HepG2 (cell line): ENCODE data around the gene SPATA32. TPM values are rescaled to one million over a fixed set of nuclear protein-coding genes. Genes with fewer than 3 reads are reported as not detected.

Source experiments
- ATAC-seq: fragments of 200-7000 bp; cut with Tn5 transposase; 3 replicates; pipeline ENCODE4 v1.9.1; 2020; ENCODE audit warnings: mild to moderate bottlenecking, moderate library complexity
- Bru-seq: library from RNA; stranded (reverse); fragments of 400-500 nt; gene quantifications from one replicate; lab custom pipeline; 2021; lab: Mats Ljungman, UMichigan
- BruChase-seq, 2 experiments: library from RNA; stranded (reverse); fragments of 400-500 nt; gene quantifications; one replicate each; lab custom pipeline; 2021; lab: Mats Ljungman, UMichigan
- BruUV-seq: library from RNA; stranded (reverse); fragments of 400-500 nt; replicated peaks from 2 replicates; lab custom pipeline; 2021; lab: Mats Ljungman, UMichigan
- CTCF ChIA-PET: fragments of 300-600 bp; formaldehyde crosslinking; extraction: SDS; loops from one replicate; lab custom pipeline; 2021; ENCODE audit warnings: low total read pairs, inconsistent platforms, low intra/inter-chr PET ratio; lab: Yijun Ruan, JAX
- POLR2A ChIA-PET: fragments of 350-600 bp; sonication (Branson Sonifier 250); formaldehyde crosslinking; loops from one replicate; lab custom pipeline; 2020; ENCODE audit warnings: antibody characterized with exemption, inconsistent platforms; lab: Yijun Ruan, JAX
- DNase-seq: peaks from one replicate; pipeline ENCODE4 v3.0.0-alpha.2; 2015; ENCODE audit warnings: low spot score
- FAIRE-seq: peaks from 3 replicates; lab custom pipeline; 2011; peaks lifted over from hg19 to GRCh38; lab: Jason Lieb, UNC
- H2AFZ ChIP-seq: one replicate; pipeline ENCODE4 v1.6.1; 2011; ENCODE audit warnings: low read length, inconsistent platforms
- H3K27ac ChIP-seq: fragments of 300-600 bp; 3 replicates; pipeline ENCODE4 v1.8.0; 2011; ENCODE audit warnings: mixed run types, mild to moderate bottlenecking, mixed read lengths, low read length, inconsistent platforms; ENCODE audit not compliant: insufficient read depth; ENCODE audit errors: extremely low read length
- H3K27me3 ChIP-seq, 2 experiments: fragments of 200-600 bp in 1 of 2; 2 replicates in 1 of 2; 3 replicates in 1 of 2; pipeline versions ENCODE4 v1.6.0 to v1.8.0; 2011; ENCODE audit warnings: low read length in 2 of 2, mild to moderate bottlenecking in 2 of 2, moderate library complexity in 2 of 2, inconsistent platforms in 1 of 2; ENCODE audit not compliant: insufficient read depth in 2 of 2, control insufficient read depth in 1 of 2
- H3K36me3 ChIP-seq, 2 experiments: fragments of 200-600 bp in 1 of 2; replicated peaks in 1 of 2; 2 replicates in 1 of 2; 3 replicates in 1 of 2; pipeline versions ENCODE4 v1.5.1 to v1.8.0; 2011; ENCODE audit warnings: low read length in 2 of 2, inconsistent platforms in 1 of 2; ENCODE audit not compliant: insufficient read depth in 2 of 2, control insufficient read depth in 1 of 2
- H3K4me1 ChIP-seq: 2 replicates; pipeline ENCODE4 v1.5.1; 2012; ENCODE audit warnings: low read length, inconsistent platforms; ENCODE audit not compliant: insufficient read depth
- H3K4me2 ChIP-seq: 2 replicates; pipeline ENCODE4 v1.6.0; 2011; ENCODE audit warnings: low read depth, low read length, inconsistent platforms
- H3K4me3 ChIP-seq, 3 experiments: fragments of 200-600 bp in 1 of 3; sonication (generic), shearing (Covaris generic) in 1 of 3; replicated peaks in 1 of 3; 2 replicates each; pipeline ENCODE4 v1.5.1; 2011 to 2016; ENCODE audit warnings: low read length in 3 of 3, inconsistent platforms in 2 of 3, low read depth in 2 of 3, mild to moderate bottlenecking in 2 of 3, control low read depth in 1 of 3, mixed read lengths in 1 of 3; ENCODE audit not compliant: insufficient read depth in 1 of 3
- H3K79me2 ChIP-seq: one replicate; pipeline ENCODE4 v1.6.1; 2011; ENCODE audit warnings: low read length, inconsistent platforms; ENCODE audit not compliant: insufficient read depth
- H3K9ac ChIP-seq: 2 replicates; pipeline ENCODE4 v1.6.0; 2011; ENCODE audit warnings: mild to moderate bottlenecking, low read depth, low read length, inconsistent platforms; ENCODE audit not compliant: insufficient read depth
- H3K9me3 ChIP-seq: 2 replicates; pipeline ENCODE4 v1.5.1; 2012; ENCODE audit warnings: mild to moderate bottlenecking, low read length
- H4K20me1 ChIP-seq: 2 replicates; pipeline ENCODE4 v1.6.0; 2011; ENCODE audit warnings: inconsistent platforms, mild to moderate bottlenecking, low read length, moderate library complexity; ENCODE audit not compliant: insufficient read depth
- AGO2 ChIP-seq: fragments of 200-400 bp; formaldehyde crosslinking; optimal IDR thresholded peaks from 2 replicates; pipeline ENCODE3; 2017; ENCODE audit warnings: mild to moderate bottlenecking, low read depth, low read length, moderate library complexity
- CENPT ChIP-seq: sonication (generic); formaldehyde crosslinking; IDR thresholded peaks from 2 replicates; pipeline ENCODE4 v1.8.0; 2022; ENCODE audit warnings: low read depth, mild to moderate bottlenecking, moderate library complexity, missing genetic modification reagents
- ZNF337 ChIP-seq: sonication (generic); formaldehyde crosslinking; IDR thresholded peaks from 2 replicates; pipeline ENCODE4 v1.5.1; 2020; ENCODE audit warnings: missing genetic modification reagents, low read depth, mild to moderate bottlenecking, borderline replicate concordance
- WGBS: methylation state at CpG from one replicate; pipeline ENCODE4 v1.1.6; 2017; ENCODE audit warnings: low lambda C conversion rate; 5-methylcytosine and 5-hydroxymethylcytosine counted together
- in situ Hi-C: cut with HindIII; loops from 2 replicates; pipeline ENCODE4 v1.10.0; 2017; ENCODE audit warnings: low pct_unique_long_range_greater_than_20kb; ENCODE audit not compliant: extremely low pct_ligation_motif_present
- intact Hi-C: fragments of 100-400 bp; cut with micrococcal nuclease; formaldehyde crosslinking; loops from one replicate; pipeline ENCODE4 v1.10.0; 2022; ENCODE audit not compliant: unreplicated experiment
- long read RNA-seq, 2 experiments: library from RNA in 1 of 2; library from polyadenylated mRNA in 1 of 2; stranded (forward) in 1 of 2; unstranded in 1 of 2; transcript quantifications; one replicate each; pipeline ENCODE4 v2.0.0, GENCODE V29; 2019 to 2022
- polyA minus RNA-seq, 3 experiments: library from RNA; depleted of rRNA, polyadenylated mRNA; stranded (reverse); fragments of >200 nt; gene quantifications; 2 replicates each; pipeline ENCODE4 v1.2.3, GENCODE V29; 2011; ENCODE audit warnings: low replicate concordance in 1 of 3
- polyA plus RNA-seq, 8 experiments: library from polyadenylated mRNA; depleted of rRNA in 3 of 8; stranded (reverse) in 7 of 8; unstranded in 1 of 8; fragments of >200 nt; fragmentation: Illumina TruSeq in 4 of 8; extraction: Trizol in 4 of 8; gene quantifications; 2 replicates each; pipeline versions ENCODE4 v1.2.1 to v1.2.3, GENCODE V29; 2011 to 2016; ENCODE audit warnings: low read depth in 4 of 8, missing spikeins in 1 of 8, mixed read lengths in 1 of 8; ENCODE audit not compliant: insufficient read depth in 1 of 8
- total RNA-seq, 5 experiments: library from RNA; depleted of rRNA; stranded (reverse); fragments of >200 nt; fragmentation: Illumina TruSeq; extraction: Trizol; gene quantifications; 2 replicates each; pipeline ENCODE4 v1.2.3, GENCODE V29; 2016; ENCODE audit warnings: low read depth in 1 of 5

Gene SPATA32, protein sequence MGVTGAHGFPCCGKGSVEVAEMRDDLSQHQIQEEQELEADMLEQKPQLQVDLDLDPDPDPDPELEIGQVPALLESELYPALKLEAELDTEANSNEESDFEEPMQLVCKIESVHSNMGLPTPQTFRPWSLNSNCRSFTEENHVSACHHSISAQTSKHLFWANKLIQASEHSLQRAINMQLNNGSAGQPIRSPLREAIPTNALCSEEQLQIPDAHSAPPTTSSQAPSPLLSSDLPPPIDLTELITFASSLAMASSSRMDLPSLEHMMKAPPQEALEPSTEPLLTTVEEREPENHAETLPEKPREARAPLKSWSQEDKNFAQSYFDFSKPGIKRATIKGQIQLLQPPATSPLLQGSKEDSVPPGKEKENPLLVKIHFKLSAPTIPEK
- not detected in 2 replicates for total RNA-seq (2016; rRNA removed; fragmentation: Illumina TruSeq; extraction: Trizol)
- not detected in 2 replicates for total RNA-seq (2016; cell fraction: cytosol; rRNA removed; fragmentation: Illumina TruSeq; extraction: Trizol; ENCODE audit: low read depth)
- not detected in 2 replicates for total RNA-seq (2016; cell fraction: insoluble cytoplasmic fraction; rRNA removed; fragmentation: Illumina TruSeq; extraction: Trizol)
- not detected in 2 replicates for total RNA-seq (2016; cell fraction: membrane; rRNA removed; fragmentation: Illumina TruSeq; extraction: Trizol)
- not detected in 2 replicates for total RNA-seq (2016; cell fraction: nucleus; rRNA removed; fragmentation: Illumina TruSeq; extraction: Trizol)
- polyA plus RNA-seq (2011; rRNA removed) = not detected in 2 replicates
- polyA plus RNA-seq (2011; cell fraction: cytosol; rRNA removed) = not detected in 2 replicates
- not detected in 2 replicates for polyA plus RNA-seq (2011; cell fraction: nucleus; rRNA removed)
- polyA plus RNA-seq (2012) = not detected in 2 replicates
- not detected in 2 replicates for polyA plus RNA-seq (2016; cell fraction: cytosol; fragmentation: Illumina TruSeq; extraction: Trizol; ENCODE audit: low read depth)
- polyA plus RNA-seq (2016; cell fraction: insoluble cytoplasmic fraction; fragmentation: Illumina TruSeq; extraction: Trizol; ENCODE audit: low read depth) = not detected in 2 replicates
- not detected in 2 replicates for polyA plus RNA-seq (2016; cell fraction: membrane; fragmentation: Illumina TruSeq; extraction: Trizol; ENCODE audit: low read depth)
- polyA plus RNA-seq (2016; cell fraction: nucleus; fragmentation: Illumina TruSeq; extraction: Trizol; ENCODE audit: insufficient read depth, low read depth) = not detected in 2 replicates
- polyA minus RNA-seq (2011; rRNA and poly(A)+ RNA removed; ENCODE audit: low replicate concordance) = not detected in 2 replicates
- not detected in 2 replicates for polyA minus RNA-seq (2011; cell fraction: cytosol; rRNA and poly(A)+ RNA removed)
- not detected in 2 replicates for polyA minus RNA-seq (2011; cell fraction: nucleus; rRNA and poly(A)+ RNA removed)
- percentile 26 among the genes with signal in this experiment for Bru-seq, nascent RNA
- BruChase-seq, experiment 1, labeled RNA remaining after a 6-hour chase = percentile 29 among the genes with signal in this experiment
- percentile 31 among the genes with signal in this experiment for BruChase-seq, experiment 2, labeled RNA remaining after a 2-hour chase
- long read RNA-seq, experiment 1 = 0 reads
- long read RNA-seq, experiment 2 = 0 reads

DNA sequence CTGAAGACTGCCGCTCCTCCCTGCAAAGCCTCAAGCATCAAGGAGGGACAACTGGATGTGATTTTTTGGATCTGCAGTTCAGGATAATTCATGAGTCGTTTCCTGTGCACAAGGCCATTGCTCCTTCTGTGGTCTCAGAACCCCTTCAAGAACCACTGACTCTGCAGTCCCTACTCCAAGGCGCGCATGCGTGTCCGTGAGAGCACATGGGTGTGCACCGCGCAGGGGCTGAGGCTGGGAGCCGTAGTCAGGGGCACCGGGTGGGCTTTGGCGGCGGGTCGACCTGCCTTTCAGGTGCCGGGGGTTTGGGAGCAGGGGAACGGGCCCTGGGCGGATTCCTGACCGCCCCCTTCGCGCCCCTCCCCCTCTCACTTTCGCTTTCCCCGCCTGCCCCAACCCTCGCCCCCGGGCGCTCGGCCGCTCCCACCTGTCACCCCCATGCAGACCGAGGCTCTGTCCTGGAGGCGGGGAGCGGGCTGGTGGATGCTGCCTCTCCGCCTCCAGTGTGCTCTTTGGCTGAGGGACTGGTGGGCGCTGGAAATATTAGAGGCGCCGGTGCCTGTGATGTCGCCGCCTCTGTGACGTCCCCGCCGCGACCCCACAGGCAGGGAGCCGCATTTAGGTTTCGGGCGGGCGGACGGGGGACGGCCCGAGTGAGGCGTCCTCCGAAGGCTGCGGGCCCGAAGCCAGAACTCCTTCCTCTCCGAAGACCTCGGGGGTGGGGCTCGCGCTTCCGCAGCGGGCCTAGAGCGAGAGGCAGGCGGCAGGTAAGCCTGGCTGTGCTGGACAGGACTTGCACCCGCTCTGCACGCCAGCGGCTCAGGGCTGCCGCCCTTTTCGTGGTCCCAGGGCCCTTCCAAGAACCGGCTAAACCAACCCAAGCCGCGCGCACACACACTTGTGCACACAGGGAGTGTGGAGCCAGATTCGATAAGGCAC, at the start of gene SPATA32:
Gene SPATA32, minus strand, starts transcription at position 518 of the 939 bp plus-strand sequence. Its CDS starts 78 bp downstream, at position 440.
- H3K9ac ChIP-seq = no peak within 1 kb of the TSS
- POLR2A ChIA-PET = interaction anchor here (0.6 kb wide), 1 partner anchor 131 kb away, joined by 3 read pairs; no protein-coding TSS in a partner anchor

More for the DNA sequence above, at the start of gene SPATA32:
- FAIRE-seq (no peak), ATAC-seq (no peak; the same call in 2 of the 3 replicates), DNase-seq (no peak)
- 96% methylated on average over 60 of the region's 68 CpGs for WGBS
- no TSS peak for BruUV-seq
- Histone ChIP-seq H3K9me3 (no peaks in the 10 kb centered on the region), H3K4me3 (no peak within 1 kb of the TSS), H3K27me3 (peaks cover 0 to 12% of the 10 kb centered on the region in 2 experiments; a peak in 2 of 5 replicates), H3K79me2 (no peaks in the 10 kb centered on the region), H3K36me3 (peaks cover 9 to 22% of the 10 kb centered on the region in 2 experiments; a peak in 4 of 5 replicates), H2AFZ (no peak within 1 kb of the TSS), H3K4me2 (no peak within 1 kb of the TSS), H4K20me1 (no peaks in the 10 kb centered on the region), H3K4me1 (no peaks in the 10 kb centered on the region), H3K27ac (no peak within 1 kb of the TSS)
- in situ Hi-C loops = no loop called here
- TF ChIP-seq CENPT (CRISPR knock-in tag) (no peak), AGO2 (peak; percentile 85), ZNF337 (CRISPR knock-in tag) (no peak)
- intact Hi-C loops = no loop called here
- CTCF ChIA-PET = no interaction called here
